Measurements from ENCODE around the gene RNH1.

DNA sequence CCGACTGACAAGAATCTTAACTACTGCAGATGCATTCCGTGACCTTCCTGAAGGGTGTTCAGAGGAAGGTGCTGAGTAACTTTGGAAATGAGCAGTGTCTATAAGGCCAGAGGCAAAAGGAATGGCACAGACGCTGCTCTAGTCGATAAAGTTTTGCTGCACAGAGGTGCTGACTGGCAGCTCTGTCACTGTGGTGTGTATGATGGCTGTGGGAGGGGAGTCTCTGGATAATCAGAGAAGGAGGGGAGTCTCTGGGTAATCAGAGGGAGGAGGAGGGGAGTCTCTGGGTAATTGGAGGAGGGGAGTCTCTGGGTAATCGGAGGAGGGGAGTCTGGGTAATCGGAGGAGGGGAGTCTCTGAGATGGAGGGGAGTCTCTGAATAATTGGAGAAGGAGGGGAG is 38.5 kb downstream of the RNH1 start:
- TF ChIP-seq POLR2AphosphoS5 (IDR thresholded peaks at IDR 0.05; ENCODE audit: low read depth, low read length) (no peak), POLR2A (IDR thresholded peaks at IDR 0.05; ENCODE audit: low read depth, low read length) (no peak), TAF1 (IDR thresholded peaks at IDR 0.05; ENCODE audit: low read depth, low read length) (no peak), SPI1 (IDR thresholded peaks at IDR 0.05; ENCODE audit: low read depth, low read length) (no peak), PAX5 (IDR thresholded peaks at IDR 0.05; ENCODE audit: insufficient read depth, low read length, severe bottlenecking) (no peak), POU2F2 (IDR thresholded peaks at IDR 0.05; ENCODE audit: low read depth, low read length) (no peak)
